Esophagus mucosa (tissue), 1 donor: Measurements from ENCODE around the gene LINC01488. TPM values are rescaled to one million over a fixed set of nuclear protein-coding genes. Genes with fewer than 3 reads are reported as not detected.

ENCODE experiments used
- ATAC-seq: fragments of 200-7000 bp; cut with Tn5 transposase; one replicate; pipeline ENCODE4 v1.9.1; 2020
- total RNA-seq: library from RNA; stranded (reverse); gene quantifications from one replicate; pipeline ENCODE4 v1.2.4, GENCODE V29; 2023
- donor health status: DM: yes; HTN: yes; CAD: no.

LINC01488 gene
- not detected for total RNA-seq

GRCh38 chr11:69481393-69481844 lies at the start of gene LINC01488:
TSS of gene LINC01488 (plus strand) at chr11:69481663.
- no peak for ATAC-seq

- ATAC-seq: no peak
These were observed 49.3 kb upstream of the LINC01488 start for GRCh38 chr11:69431893-69432738.

GRCh38 chr11:69433741-69434140 lies 47.7 kb upstream of the LINC01488 start:
- no peak for ATAC-seq

- no peak for ATAC-seq
These were observed 47.0 kb upstream of the LINC01488 start for GRCh38 chr11:69434471-69434931.

- no peak for ATAC-seq
These were observed 46.1 kb upstream of the LINC01488 start for GRCh38 chr11:69435161-69435986.

GRCh38 chr11:69436041-69436982 lies 45.2 kb upstream of the LINC01488 start:
- no peak for ATAC-seq

- ATAC-seq: peak; percentile 49
These were observed 44.2 kb upstream of the LINC01488 start for GRCh38 chr11:69437001-69437875.

- ATAC-seq: no peak
These were observed 43.6 kb upstream of the LINC01488 start for GRCh38 chr11:69437876-69438205.

GRCh38 chr11:69438286-69438920 lies 43.1 kb upstream of the LINC01488 start:
- no peak for ATAC-seq

GRCh38 chr11:69439127-69439526 lies 42.3 kb upstream of the LINC01488 start:
- no peak for ATAC-seq

- no peak for ATAC-seq
These were observed 41.6 kb upstream of the LINC01488 start for GRCh38 chr11:69439651-69440464.

GRCh38 chr11:69440876-69441275 lies 40.6 kb upstream of the LINC01488 start:
- no peak for ATAC-seq

GRCh38 chr11:69442012-69442806 lies 39.3 kb upstream of the LINC01488 start:
- ATAC-seq: no peak

- ATAC-seq: peak; percentile 10
These were observed 38.7 kb upstream of the LINC01488 start for GRCh38 chr11:69442807-69443137.

GRCh38 chr11:69443138-69443967 lies 38.1 kb upstream of the LINC01488 start:
- peak; percentile 81 for ATAC-seq

- ATAC-seq: no peak
These were observed 37.5 kb upstream of the LINC01488 start for GRCh38 chr11:69443968-69444364.

GRCh38 chr11:69444381-69445130 lies 36.9 kb upstream of the LINC01488 start:
- peak; percentile 45 for ATAC-seq

GRCh38 chr11:69445131-69445470 lies 36.4 kb upstream of the LINC01488 start:
- ATAC-seq: no peak
